ENCODE data around the gene COBLL1. TPM values are rescaled to one million over a fixed set of nuclear protein-coding genes. Genes with fewer than 3 reads are reported as not detected.

The COBLL1 gene
- total and polyA plus RNA-seq, 11 donors: 4.0 to 36.9 (median 16.2) TPM

DNA sequence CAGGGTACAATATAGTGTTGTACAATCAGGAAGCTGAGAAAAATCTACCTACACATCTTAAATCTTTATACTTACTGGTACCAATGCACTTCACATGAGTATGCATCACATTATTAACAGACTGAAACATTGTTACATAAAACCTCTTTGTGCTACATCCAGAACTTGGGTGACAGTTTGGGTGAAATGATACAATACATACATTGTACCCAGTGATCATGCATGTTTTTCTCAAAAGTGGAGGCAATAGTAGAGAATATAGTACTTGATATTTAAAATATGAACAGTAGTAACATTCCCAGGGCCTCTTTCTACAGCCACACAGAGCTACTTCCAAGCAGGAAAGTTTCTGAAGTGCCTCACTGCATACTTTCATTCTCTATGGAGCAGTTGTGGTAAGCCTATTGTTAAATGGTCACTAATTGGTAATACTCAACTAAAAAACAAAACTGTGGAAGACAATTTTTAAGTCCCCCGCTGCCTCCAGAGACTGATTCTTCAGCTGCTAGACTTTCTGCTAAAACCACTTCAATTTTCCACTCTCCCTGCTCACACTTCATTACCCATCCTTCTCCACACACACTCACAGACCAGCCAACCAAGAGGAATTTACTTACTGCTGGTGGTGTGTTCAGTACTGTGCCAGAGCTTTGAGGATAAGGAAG, 197.5 kb downstream of the COBLL1 start:
- WGBS, 4 donors: 90 to 100% (median 95%) methylated on average over 1 of the region's 1 CpG
- TF ChIP-seq, protein P1, sequence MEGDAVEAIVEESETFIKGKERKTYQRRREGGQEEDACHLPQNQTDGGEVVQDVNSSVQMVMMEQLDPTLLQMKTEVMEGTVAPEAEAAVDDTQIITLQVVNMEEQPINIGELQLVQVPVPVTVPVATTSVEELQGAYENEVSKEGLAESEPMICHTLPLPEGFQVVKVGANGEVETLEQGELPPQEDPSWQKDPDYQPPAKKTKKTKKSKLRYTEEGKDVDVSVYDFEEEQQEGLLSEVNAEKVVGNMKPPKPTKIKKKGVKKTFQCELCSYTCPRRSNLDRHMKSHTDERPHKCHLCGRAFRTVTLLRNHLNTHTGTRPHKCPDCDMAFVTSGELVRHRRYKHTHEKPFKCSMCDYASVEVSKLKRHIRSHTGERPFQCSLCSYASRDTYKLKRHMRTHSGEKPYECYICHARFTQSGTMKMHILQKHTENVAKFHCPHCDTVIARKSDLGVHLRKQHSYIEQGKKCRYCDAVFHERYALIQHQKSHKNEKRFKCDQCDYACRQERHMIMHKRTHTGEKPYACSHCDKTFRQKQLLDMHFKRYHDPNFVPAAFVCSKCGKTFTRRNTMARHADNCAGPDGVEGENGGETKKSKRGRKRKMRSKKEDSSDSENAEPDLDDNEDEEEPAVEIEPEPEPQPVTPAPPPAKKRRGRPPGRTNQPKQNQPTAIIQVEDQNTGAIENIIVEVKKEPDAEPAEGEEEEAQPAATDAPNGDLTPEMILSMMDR (IDR thresholded peaks at IDR 0.05): no peak
- no peak for TF ChIP-seq POLR2A (IDR thresholded peaks at IDR 0.05)
- ATAC-seq: no peak
- Histone ChIP-seq H3K36me3 (no peaks in the 10 kb centered on the region), H3K27ac (no peak overlapping the region), H3K4me1 (no peaks in the 10 kb centered on the region), H3K9me3 (peaks cover 0 to 19% (median 10%) of the 10 kb centered on the region in 12 donors), H3K4me3 (no peak overlapping the region), H3K27me3 (no peaks in the 10 kb centered on the region)
- intact Hi-C loops (cut with DNase I): no loop called here
- DNase-seq: no peak

DNA sequence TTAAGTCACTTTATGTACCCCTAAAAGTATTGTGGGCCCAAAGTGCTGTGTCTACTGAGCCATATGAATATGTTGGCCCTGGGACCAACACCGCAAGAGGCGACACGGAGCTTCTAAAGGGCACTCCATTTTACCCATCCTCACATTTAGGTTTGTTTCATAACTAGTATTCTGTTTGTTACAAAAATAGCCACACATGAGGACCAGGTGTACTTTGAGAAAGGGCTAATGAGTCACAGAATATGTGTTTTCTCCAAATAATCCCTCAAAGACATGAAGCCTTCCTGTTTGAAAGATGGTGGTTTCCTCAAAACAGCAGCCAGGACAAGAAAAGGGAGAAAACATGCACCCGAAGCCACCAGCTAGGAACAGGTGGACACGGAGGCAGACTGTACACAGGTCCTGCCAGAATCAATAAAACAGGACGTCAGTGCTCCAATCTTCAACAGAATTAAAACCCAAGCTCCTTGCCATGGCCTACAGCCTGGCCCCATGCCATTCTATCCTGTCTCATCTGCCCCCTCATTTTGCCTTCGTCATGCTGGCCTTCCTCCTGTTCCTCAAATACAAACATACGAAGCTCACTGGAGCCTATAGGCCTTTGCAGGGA, 198.6 kb downstream of the COBLL1 start:
- Histone ChIP-seq H3K4me3 (no peak overlapping the region), H3K36me3 (no peaks in the 10 kb centered on the region), H3K27ac (no peak overlapping the region), H3K27me3 (no peaks in the 10 kb centered on the region), H3K4me1 (no peaks in the 10 kb centered on the region), H3K9me3 (peaks cover 0 to 8% (median 1%) of the 10 kb centered on the region in 12 donors)
- TF ChIP-seq, protein P1 (IDR thresholded peaks at IDR 0.05): no peak
- TF ChIP-seq POLR2A (IDR thresholded peaks at IDR 0.05): no peak
- intact Hi-C loops (cut with DNase I): no loop called here
- no peak for DNase-seq
- 89 to 95% (median 90%) methylated on average over 8 of the region's 8 CpGs for WGBS, 4 donors
- no peak for ATAC-seq

DNA sequence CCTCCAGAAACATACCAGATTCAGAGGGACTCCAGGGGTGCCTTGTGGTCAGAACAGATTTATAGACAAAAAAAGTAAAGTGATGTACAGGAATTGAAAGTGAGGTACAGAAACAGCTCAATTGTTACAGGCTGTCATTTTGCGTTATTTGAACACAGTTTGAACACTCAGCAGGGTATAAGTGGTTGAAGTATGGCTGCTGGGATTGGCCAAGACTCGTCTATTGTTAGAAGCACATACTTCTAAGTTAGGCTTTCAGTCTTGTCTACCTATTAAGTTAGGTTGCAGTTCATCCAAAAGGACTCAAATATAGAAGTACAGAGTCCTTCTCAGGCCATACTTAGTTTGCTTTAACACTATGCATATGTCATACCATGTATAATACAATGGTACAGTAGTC, 199.4 kb downstream of the COBLL1 start:
- no peaks in the 10 kb centered on the region for H3K4me1 ChIP-seq
- no peaks in the 10 kb centered on the region for H3K9me3 ChIP-seq
- ATAC-seq: peak in 1 of 4 donors; percentile 33
- H3K27ac ChIP-seq: no peak overlapping the region
- H3K4me3 ChIP-seq: peak overlapping the region in 2 of 12 donors; percentile 16 to 23
- WGBS, 4 donors: 69 to 78% (median 76%) methylated on average over 2 of the region's 2 CpGs
- TF ChIP-seq, protein P1 (IDR thresholded peaks at IDR 0.05): no peak
- TF ChIP-seq POLR2A (IDR thresholded peaks at IDR 0.05): no peak
- intact Hi-C loops (cut with DNase I): no loop called here
- H3K27me3 ChIP-seq: no peaks in the 10 kb centered on the region
- no peaks in the 10 kb centered on the region for H3K36me3 ChIP-seq
- DNase-seq: no peak

Other genes with a start within 250 kb of the COBLL1 start
- 10 to 100 TPM in 6 of 9 donors, 1 to 10 TPM in 3; 2.7 to 22.9 (median 13.3) TPM for gene GRB14, start 220.3 kb downstream of the COBLL1 start, total RNA-seq
- 10 to 100 TPM in 1 of 2 donors, 1 to 10 TPM in 1; 3.2 to 42.3 TPM for gene GRB14, start 220.3 kb downstream of the COBLL1 start, polyA plus RNA-seq
- gene SLC38A11, start 113.7 kb upstream of the COBLL1 start, total RNA-seq: 1 to 10 TPM in 1 of 9 donors, under 1 TPM in 8; 0.25 to 1.9 (median 0.51) TPM
- gene SLC38A11, start 113.7 kb upstream of the COBLL1 start, polyA plus RNA-seq: 1 to 10 TPM in 1 of 2 donors, under 1 TPM in 1; 0.55 to 1.4 TPM

Measured in heart left ventricle (tissue), 16 donors.